ENCODE data around the gene PTPRM. TPM values are rescaled to one million over a fixed set of nuclear protein-coding genes. Genes with fewer than 3 reads are reported as not detected.
A peak's percentile ranks its signal among the peaks of the same experiment; 100 is the strongest.

PTPRM gene
- total RNA-seq, 1 donor from 2014 or later: 131 TPM

DNA sequence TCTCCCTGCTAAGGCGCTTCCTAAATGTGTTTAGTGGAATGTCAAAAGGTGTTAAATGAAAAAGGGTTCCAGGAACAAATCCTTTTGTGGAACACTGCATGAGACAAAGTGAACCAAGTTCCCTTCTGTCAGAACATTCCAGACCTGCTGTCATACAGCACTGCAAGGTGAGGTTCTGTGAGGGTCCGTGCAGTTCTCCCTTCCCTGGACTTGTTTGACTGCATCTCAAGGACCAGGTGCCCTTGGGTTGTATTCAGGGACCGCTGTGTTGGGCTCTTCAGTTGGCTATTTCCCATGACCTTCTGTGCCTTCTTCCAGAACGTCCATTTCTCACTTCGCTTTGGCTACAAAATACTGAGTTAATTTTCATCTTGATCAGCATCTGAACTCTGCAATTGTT is 328.2 kb downstream of the PTPRM start:
- Mint-ChIP-seq H3K27ac (ENCODE audit: unreplicated experiment) (no peak overlapping the region), H3K27me3 (ENCODE audit: low read depth) (no peaks in the 10 kb centered on the region), H3K9me3 (ENCODE audit: low read depth) (no peaks in the 10 kb centered on the region), H3K4me1 (ENCODE audit: low read depth) (peaks cover 23% of the 10 kb centered on the region), H3K36me3 (ENCODE audit: low read depth) (peaks cover 7% of the 10 kb centered on the region), H3K4me3 (ENCODE audit: unreplicated experiment) (no peak overlapping the region)
- DNase-seq (ENCODE audit: low spot score): no peak
- TF ChIP-seq, protein P1, sequence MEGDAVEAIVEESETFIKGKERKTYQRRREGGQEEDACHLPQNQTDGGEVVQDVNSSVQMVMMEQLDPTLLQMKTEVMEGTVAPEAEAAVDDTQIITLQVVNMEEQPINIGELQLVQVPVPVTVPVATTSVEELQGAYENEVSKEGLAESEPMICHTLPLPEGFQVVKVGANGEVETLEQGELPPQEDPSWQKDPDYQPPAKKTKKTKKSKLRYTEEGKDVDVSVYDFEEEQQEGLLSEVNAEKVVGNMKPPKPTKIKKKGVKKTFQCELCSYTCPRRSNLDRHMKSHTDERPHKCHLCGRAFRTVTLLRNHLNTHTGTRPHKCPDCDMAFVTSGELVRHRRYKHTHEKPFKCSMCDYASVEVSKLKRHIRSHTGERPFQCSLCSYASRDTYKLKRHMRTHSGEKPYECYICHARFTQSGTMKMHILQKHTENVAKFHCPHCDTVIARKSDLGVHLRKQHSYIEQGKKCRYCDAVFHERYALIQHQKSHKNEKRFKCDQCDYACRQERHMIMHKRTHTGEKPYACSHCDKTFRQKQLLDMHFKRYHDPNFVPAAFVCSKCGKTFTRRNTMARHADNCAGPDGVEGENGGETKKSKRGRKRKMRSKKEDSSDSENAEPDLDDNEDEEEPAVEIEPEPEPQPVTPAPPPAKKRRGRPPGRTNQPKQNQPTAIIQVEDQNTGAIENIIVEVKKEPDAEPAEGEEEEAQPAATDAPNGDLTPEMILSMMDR (IDR thresholded peaks at IDR 0.05): no peak

DNA sequence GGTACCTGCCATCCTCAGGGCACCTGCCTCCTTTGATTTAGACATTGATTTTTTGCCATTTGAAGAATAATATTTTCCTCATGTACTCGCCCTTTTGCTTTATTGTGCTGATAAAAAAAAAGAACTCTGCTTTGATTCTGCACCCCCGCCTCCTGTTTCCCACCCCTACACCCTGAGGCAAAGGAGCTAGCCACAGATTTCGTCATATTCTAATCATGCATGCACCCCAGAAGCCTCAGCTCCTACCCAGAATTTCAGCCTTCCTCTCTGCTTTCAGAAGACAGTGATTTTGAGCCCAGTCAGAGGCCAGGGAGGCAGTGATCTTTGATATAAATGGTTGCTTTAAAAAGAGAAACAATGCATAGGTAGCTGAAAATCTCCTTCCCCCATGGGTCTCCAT is 329.0 kb downstream of the PTPRM start:
- no peaks in the 10 kb centered on the region for H3K27me3 Mint-ChIP-seq (ENCODE audit: low read depth)
- no peaks in the 10 kb centered on the region for H3K9me3 Mint-ChIP-seq (ENCODE audit: low read depth)
- H3K27ac Mint-ChIP-seq (ENCODE audit: unreplicated experiment): no peak overlapping the region
- DNase-seq (ENCODE audit: low spot score): no peak
- peaks cover 7% of the 10 kb centered on the region for H3K36me3 Mint-ChIP-seq (ENCODE audit: low read depth)
- no peak overlapping the region for H3K4me3 Mint-ChIP-seq (ENCODE audit: unreplicated experiment)
- TF ChIP-seq, protein P1 (IDR thresholded peaks at IDR 0.05): no peak
- H3K4me1 Mint-ChIP-seq (ENCODE audit: low read depth): peaks cover 28% of the 10 kb centered on the region

DNA sequence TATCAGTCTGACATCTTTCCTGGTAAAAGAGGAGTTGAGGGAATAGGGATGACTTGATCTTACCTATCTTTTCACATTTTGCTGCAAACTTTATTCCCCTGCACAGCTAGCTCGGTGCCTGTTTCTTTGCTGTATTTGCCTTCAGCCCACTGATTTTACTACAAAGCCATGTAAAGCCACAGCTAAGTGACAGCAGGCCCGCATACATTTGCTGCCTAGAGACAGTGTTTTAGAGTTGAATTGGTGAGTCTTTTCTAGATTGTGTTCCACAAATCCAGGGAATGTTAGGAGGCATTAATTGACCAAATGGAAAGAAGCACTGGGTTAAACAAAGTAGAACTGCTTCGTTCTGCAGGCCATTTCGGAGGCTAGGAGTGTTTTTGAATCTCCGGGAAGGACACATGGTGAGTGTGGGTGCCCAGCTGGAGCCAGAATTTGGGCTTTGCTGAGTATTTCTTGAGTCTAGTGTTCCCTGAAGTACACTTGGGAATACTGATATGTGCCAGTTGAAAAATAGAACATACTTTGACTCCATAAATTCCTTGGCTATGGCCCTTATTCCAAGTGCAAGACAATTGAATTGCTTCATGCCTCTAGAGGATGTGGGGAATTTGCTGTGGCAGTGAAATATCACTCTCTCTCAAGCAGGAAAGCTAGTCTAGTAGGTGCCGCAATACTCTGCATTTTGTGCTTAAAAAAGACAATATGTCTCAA is 329.8 kb downstream of the PTPRM start:
- TF ChIP-seq, protein P1 (IDR thresholded peaks at IDR 0.05): no peak
- H3K36me3 Mint-ChIP-seq (ENCODE audit: low read depth): peaks cover 7% of the 10 kb centered on the region
- H3K27ac Mint-ChIP-seq (ENCODE audit: unreplicated experiment): peak overlapping the region; percentile 67
- no peak for DNase-seq (ENCODE audit: low spot score)
- no peak overlapping the region for H3K4me3 Mint-ChIP-seq (ENCODE audit: unreplicated experiment)
- peaks cover 30% of the 10 kb centered on the region for H3K4me1 Mint-ChIP-seq (ENCODE audit: low read depth)
- H3K9me3 Mint-ChIP-seq (ENCODE audit: low read depth): no peaks in the 10 kb centered on the region
- H3K27me3 Mint-ChIP-seq (ENCODE audit: low read depth): no peaks in the 10 kb centered on the region

DNA sequence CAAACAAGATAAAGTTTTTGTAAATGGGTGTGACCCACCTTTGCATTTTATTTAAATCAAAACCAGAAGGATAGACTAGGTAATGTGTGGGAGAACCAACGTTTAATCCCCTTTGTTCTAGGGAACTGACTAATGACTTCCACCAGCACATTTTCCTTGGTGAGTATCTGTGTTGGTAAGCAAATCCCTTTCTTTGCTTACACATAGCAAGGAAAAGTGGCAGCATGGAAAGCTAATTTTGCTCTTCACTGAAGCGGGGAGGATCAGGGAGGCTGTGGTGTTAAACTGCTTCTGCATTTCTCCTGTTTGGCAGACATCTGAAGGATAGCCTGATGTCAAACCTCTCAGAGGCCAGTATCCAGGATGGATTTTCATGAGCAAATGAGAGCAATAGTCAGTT is 331.1 kb downstream of the PTPRM start:
- H3K9me3 Mint-ChIP-seq (ENCODE audit: low read depth): no peaks in the 10 kb centered on the region
- H3K27ac Mint-ChIP-seq (ENCODE audit: unreplicated experiment): no peak overlapping the region
- no peaks in the 10 kb centered on the region for H3K27me3 Mint-ChIP-seq (ENCODE audit: low read depth)
- peaks cover 42% of the 10 kb centered on the region for H3K4me1 Mint-ChIP-seq (ENCODE audit: low read depth)
- H3K36me3 Mint-ChIP-seq (ENCODE audit: low read depth): peaks cover 4% of the 10 kb centered on the region
- no peak overlapping the region for H3K4me3 Mint-ChIP-seq (ENCODE audit: unreplicated experiment)
- TF ChIP-seq, protein P1 (IDR thresholded peaks at IDR 0.05): no peak
- no peak for DNase-seq (ENCODE audit: low spot score)

DNA sequence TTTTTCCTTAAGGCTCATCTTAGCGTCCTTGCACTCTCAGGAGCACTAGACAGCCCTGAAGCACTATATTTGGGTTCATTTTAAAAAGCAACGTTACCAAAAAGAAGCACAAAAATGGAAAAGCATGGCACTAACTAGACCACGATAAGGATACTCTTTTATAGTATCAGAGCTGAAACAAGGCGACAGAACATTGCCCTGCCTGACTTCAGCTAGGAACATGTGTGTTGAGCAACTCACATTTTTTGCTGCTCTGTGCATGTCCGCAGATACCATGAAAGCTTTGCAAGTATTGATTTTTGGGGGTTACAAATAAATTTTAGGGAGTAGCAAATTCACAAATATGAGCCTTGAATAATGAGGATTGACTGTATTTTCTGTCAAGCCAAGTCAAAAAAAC is 332.0 kb downstream of the PTPRM start:
- Mint-ChIP-seq H3K27me3 (ENCODE audit: low read depth) (no peaks in the 10 kb centered on the region), H3K4me3 (ENCODE audit: unreplicated experiment) (no peak overlapping the region), H3K27ac (ENCODE audit: unreplicated experiment) (no peak overlapping the region), H3K4me1 (ENCODE audit: low read depth) (peaks cover 46% of the 10 kb centered on the region), H3K36me3 (ENCODE audit: low read depth) (peaks cover 4% of the 10 kb centered on the region), H3K9me3 (ENCODE audit: low read depth) (no peaks in the 10 kb centered on the region)
- no peak for DNase-seq (ENCODE audit: low spot score)
- TF ChIP-seq, protein P1 (IDR thresholded peaks at IDR 0.05): no peak
